Effector memory CD8-positive, alpha-beta T cell (primary cell): ENCODE data around the gene ZBED1.
A peak's percentile ranks its signal among the peaks of the same experiment; 100 is the strongest.
"Not testable (repeated sequence)": the region's sequence is repeated elsewhere in the genome, so short reads cannot be mapped to it uniquely, and the experiment has no call there.

Experiments
- ATAC-seq: fragments of 150-1000 bp; cut with Tn5 transposase; replicated peaks from 2 replicates; pipeline ENCODE4 v1.10.0; 2021; ENCODE audit warnings: mild to moderate bottlenecking, moderate library complexity
- DNase-seq, 3 experiments: peaks; one replicate each; pipeline ENCODE4 v3.0.0; 2021
- H3K27ac Mint-ChIP-seq, 2 donors: one replicate each; pipeline ENCODE4 v1.8.0; 2022; ENCODE audit warnings: mild to moderate bottlenecking in 2 of 2, mixed read lengths in 2 of 2, moderate library complexity in 2 of 2
- H3K27me3 Mint-ChIP-seq, 2 donors: one replicate each; pipeline ENCODE4 v1.8.0; 2022; ENCODE audit warnings: mixed read lengths in 2 of 2
- H3K36me3 Mint-ChIP-seq: one replicate; pipeline ENCODE4 v1.8.0; 2022; ENCODE audit warnings: mild to moderate bottlenecking, moderate library complexity, mixed read lengths; ENCODE audit not compliant: insufficient read depth
- H3K4me1 Mint-ChIP-seq, 2 donors: one replicate each; pipeline ENCODE4 v1.8.0; 2022; ENCODE audit warnings: low read depth in 2 of 2, mixed read lengths in 2 of 2
- H3K4me3 Mint-ChIP-seq, 2 donors: one replicate each; pipeline ENCODE4 v1.8.0; 2022; ENCODE audit warnings: mild to moderate bottlenecking in 2 of 2, mixed read lengths in 2 of 2, moderate library complexity in 2 of 2
- H3K9me3 Mint-ChIP-seq, 2 donors: one replicate each; pipeline ENCODE4 v1.8.0; 2022; ENCODE audit warnings: mixed read lengths in 2 of 2

ZBED1 gene

DNA sequence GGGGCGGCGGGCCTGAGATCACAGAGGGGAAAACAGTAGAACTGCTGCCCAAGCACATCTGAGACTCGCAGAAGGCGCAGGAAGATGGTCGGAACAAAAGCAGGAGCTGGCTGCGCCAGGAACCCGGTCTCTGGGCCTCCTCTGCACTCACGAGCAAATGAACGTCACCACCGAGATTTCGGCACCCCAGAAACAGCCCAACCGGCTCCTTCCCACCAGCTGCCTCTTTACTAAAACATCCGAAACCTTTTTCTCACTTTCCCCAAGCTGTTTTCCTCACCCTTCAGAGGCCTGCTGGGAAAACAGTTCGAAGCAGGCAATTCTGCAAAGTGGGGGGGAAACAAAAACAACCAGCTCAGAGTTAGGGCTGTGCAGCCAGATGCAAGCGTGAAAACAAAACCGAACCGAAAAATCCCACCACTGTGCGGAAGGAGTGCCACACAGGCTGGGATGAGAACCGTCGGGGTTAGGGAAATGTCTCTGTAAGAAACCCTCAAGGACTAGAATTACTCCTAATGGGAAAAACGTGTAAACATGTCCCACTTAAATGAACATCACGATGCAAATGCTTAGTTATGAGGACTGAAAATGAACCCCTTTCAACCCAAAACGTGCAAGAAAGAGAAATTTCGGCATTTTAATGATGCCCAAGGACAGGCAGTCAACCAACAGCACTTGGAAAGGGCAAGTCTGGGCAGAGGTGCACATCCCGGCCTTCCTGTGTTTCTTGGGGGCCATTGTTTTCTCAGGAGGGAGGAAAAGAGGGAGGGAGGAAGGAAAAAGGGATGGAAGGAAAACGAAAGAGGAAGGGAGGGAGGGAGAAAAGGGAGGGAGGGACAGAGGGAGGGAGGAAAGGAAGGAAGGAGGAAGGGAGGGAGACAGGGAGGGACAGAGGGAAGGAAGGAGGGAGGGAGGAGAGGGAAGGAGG is 15.8 kb downstream of the ZBED1 start:
- DNase-seq (no peak), ATAC-seq (no peak)
- no peak overlapping the region for H3K4me3 Mint-ChIP-seq
- H3K9me3 Mint-ChIP-seq: peaks cover 0 to 2% of the 10 kb centered on the region in 2 donors
- H3K4me1 Mint-ChIP-seq: peaks cover 0 to 21% of the 10 kb centered on the region in 2 donors
- no peaks in the 10 kb centered on the region for H3K27me3 Mint-ChIP-seq
- peak overlapping the region; percentile 47 to 75 for H3K27ac Mint-ChIP-seq
- peaks cover 41% of the 10 kb centered on the region for H3K36me3 Mint-ChIP-seq

GRCh38 chrX:2484256-2484655 is 16.5 kb downstream of the ZBED1 start:
- no peaks in the 10 kb centered on the region for H3K27me3 Mint-ChIP-seq
- H3K4me3 Mint-ChIP-seq: no peak overlapping the region
- ATAC-seq (no peak), DNase-seq (no peak)
- H3K27ac Mint-ChIP-seq: peak overlapping the region in 1 of 2 donors; percentile 75
- H3K4me1 Mint-ChIP-seq: peaks cover 0 to 21% of the 10 kb centered on the region in 2 donors
- peaks cover 0 to 5% of the 10 kb centered on the region in 2 donors for H3K9me3 Mint-ChIP-seq
- H3K36me3 Mint-ChIP-seq: peaks cover 34% of the 10 kb centered on the region

DNA sequence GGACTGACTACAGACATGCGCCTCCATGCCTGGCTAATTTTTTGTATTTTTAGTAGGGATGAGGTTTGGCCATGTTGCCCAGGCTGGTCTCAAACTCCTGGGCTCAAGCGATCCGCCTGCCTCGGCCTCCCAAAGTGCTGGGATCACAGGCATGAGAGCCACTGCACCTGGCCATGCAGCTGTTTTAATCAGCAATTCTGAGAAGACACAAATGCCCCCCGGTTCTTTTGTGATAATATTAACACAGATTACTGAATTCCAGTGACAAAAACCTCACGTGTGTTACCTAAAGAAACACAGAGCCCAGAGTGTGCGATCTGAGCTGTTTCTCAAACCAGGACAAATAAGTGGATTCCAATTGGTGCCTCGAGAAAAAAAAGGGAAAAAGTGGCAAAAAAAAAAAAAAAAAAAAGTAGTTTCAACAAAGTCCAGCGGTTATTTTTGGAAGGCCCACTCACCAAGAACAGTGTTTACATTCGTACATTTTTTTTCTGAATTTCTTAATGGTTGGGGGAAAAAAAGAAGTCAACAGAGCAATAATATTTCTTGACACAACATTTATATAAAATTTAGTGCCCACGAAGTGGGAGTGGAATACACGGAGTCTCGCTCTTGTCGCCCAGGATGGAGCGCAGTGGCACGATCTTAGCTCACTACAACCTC is 17.2 kb downstream of the ZBED1 start:
- H3K27me3 Mint-ChIP-seq: no peaks in the 10 kb centered on the region
- DNase-seq (no peak), ATAC-seq (no peak)
- H3K4me3 Mint-ChIP-seq: no peak overlapping the region
- H3K36me3 Mint-ChIP-seq: peaks cover 27% of the 10 kb centered on the region
- peaks cover 0 to 5% of the 10 kb centered on the region in 2 donors for H3K9me3 Mint-ChIP-seq
- H3K27ac Mint-ChIP-seq: peak overlapping the region in 1 of 2 donors; percentile 77
- peaks cover 2 to 24% of the 10 kb centered on the region in 2 donors for H3K4me1 Mint-ChIP-seq

- DNase-seq, H3K9me3 Mint-ChIP-seq, H3K27ac Mint-ChIP-seq, ATAC-seq, H3K36me3 Mint-ChIP-seq, H3K4me3 Mint-ChIP-seq, H3K27me3 Mint-ChIP-seq: not testable (repeated sequence)
- peaks cover 8 to 32% of the 10 kb centered on the region in 2 donors for H3K4me1 Mint-ChIP-seq
Measured at GRCh38 chrX:2481597-2481996, 19.2 kb downstream of the ZBED1 start.

- H3K27ac Mint-ChIP-seq: peak overlapping the region in 1 of 2 donors; percentile 29
- H3K36me3 Mint-ChIP-seq, H3K27me3 Mint-ChIP-seq, ATAC-seq, H3K9me3 Mint-ChIP-seq, DNase-seq, H3K4me3 Mint-ChIP-seq: not testable (repeated sequence)
- peaks cover 20 to 33% of the 10 kb centered on the region in 2 donors for H3K4me1 Mint-ChIP-seq
Measured at GRCh38 chrX:2479982-2480381, 20.8 kb downstream of the ZBED1 start.

GRCh38 chrX:2479420-2479780 is 21.4 kb downstream of the ZBED1 start:
- Mint-ChIP-seq H3K27ac (no peak overlapping the region), H3K4me3 (no peak overlapping the region), H3K27me3 (no peaks in the 10 kb centered on the region), H3K9me3 (peaks cover 0 to 5% of the 10 kb centered on the region in 2 donors), H3K36me3 (peaks cover 3% of the 10 kb centered on the region), H3K4me1 (peaks cover 20 to 36% of the 10 kb centered on the region in 2 donors)
- ATAC-seq (no peak), DNase-seq (no peak)

DNA sequence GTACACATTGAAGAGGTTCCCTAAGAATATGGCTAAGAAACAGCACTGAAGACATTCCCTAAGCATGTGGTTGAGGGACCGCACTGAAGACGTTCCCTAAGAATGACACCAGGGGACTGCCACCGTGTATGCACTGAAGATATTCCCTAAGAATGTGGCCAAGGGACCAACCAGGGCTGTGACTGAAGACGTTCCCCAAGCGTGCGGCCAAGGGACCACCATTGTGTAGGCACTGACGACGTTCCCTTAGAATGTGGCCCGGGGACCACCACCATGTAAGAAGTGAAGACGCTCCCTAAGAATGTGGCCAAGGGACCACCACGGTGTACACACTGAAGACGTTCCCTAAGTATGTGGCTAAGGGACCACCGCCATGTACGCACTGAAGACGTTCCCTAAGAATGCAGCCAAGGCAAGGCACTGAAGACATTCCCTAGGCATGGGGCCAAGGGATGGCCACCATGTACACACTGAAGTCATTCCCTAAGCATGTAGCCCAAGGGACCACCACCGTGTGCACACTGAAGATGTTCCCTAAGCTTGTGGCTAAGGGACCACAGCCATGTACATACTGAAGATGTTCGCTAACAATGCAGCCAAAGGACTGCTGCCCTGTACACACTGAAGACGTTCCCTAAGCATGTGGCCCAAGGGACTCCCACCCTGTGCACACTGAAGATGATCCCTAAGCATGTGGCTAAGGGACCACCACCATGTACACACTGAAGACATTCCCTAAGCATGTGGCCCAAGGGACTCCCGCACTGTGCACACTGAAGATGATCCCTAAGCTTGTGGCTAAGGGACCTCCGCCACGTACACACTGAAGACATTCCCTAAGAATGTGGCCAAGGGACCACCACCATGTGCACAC is 22.0 kb downstream of the ZBED1 start:
- ATAC-seq (no peak), DNase-seq (no peak)
- H3K27ac Mint-ChIP-seq: no peak overlapping the region

DNA sequence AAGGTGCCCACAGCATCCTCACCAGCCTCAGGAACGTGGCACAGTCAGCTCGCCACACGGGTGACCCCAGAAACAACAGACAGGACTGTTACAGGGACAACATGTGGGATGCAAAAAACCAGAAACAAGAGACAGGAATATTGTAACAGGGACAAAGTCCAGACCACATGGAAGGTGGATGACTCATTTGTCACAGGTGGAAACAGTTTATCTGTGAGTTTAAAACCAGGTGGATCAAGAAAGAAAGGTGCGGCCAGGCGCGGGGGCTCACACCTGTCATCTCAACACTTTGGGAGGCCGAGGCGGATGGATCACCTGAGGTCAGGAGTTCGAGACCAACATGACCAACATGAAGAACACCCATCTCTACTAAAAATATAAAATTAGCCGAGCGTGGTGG is 23.5 kb downstream of the ZBED1 start:
- not testable (repeated sequence) for H3K9me3 Mint-ChIP-seq, DNase-seq, ATAC-seq, H3K27ac Mint-ChIP-seq, H3K36me3 Mint-ChIP-seq, H3K27me3 Mint-ChIP-seq, H3K4me3 Mint-ChIP-seq
- peaks cover 23 to 36% of the 10 kb centered on the region in 2 donors for H3K4me1 Mint-ChIP-seq

More for the DNA sequence above, 22.0 kb downstream of the ZBED1 start:
- no peak overlapping the region for H3K4me3 Mint-ChIP-seq
- no peaks in the 10 kb centered on the region for H3K36me3 Mint-ChIP-seq
- H3K4me1 Mint-ChIP-seq: peaks cover 21 to 36% of the 10 kb centered on the region in 2 donors
- H3K9me3 Mint-ChIP-seq: peaks cover 0 to 5% of the 10 kb centered on the region in 2 donors
- no peaks in the 10 kb centered on the region for H3K27me3 Mint-ChIP-seq

GRCh38 chrX:2474963-2475726 is 25.6 kb downstream of the ZBED1 start:
- Mint-ChIP-seq H3K4me3 (no peak overlapping the region), H3K27me3 (no peaks in the 10 kb centered on the region), H3K36me3 (no peaks in the 10 kb centered on the region), H3K27ac (peak overlapping the region; percentile 47 to 77), H3K9me3 (peaks cover 0 to 5% of the 10 kb centered on the region in 2 donors), H3K4me1 (peaks cover 23 to 36% of the 10 kb centered on the region in 2 donors)
- no peak for DNase-seq
- no peak for ATAC-seq

DNA sequence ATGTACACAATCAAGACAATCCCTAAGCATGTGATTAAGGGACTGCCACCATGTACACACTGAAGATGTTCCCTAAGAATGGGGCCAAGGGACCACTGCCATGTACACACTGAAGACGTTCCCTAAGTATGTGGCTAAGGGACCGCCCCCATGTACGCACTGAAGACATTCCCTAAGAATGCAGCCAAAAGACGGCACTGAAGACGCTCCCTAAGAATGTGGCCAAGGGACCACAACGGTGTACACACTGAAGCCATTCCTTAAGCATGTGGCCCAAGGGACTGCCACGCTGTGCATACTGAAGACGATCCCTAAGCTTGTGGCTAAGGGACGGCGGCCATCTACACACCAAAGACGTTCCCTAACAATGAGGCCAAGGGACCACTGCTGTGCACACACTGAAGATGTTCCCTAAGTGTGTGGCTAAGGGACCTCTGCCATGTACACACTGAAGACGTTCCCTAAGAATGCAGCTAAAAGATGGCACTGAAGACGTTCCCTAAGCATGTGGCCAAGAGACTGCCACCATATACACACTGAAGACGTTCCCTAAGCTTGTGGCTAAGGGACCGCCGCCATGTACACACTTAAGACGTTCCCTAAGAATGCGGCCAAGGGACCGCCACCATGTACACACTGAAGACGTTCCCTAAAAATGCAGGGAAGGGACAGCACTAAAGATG is 26.4 kb downstream of the ZBED1 start:
- H3K4me1 Mint-ChIP-seq: peaks cover 23 to 36% of the 10 kb centered on the region in 2 donors
- DNase-seq: no peak
- H3K27me3 Mint-ChIP-seq: no peaks in the 10 kb centered on the region
- H3K9me3 Mint-ChIP-seq: no peaks in the 10 kb centered on the region
- H3K4me3 Mint-ChIP-seq: no peak overlapping the region
- ATAC-seq: no peak
- no peak overlapping the region for H3K27ac Mint-ChIP-seq
- H3K36me3 Mint-ChIP-seq: no peaks in the 10 kb centered on the region

DNA sequence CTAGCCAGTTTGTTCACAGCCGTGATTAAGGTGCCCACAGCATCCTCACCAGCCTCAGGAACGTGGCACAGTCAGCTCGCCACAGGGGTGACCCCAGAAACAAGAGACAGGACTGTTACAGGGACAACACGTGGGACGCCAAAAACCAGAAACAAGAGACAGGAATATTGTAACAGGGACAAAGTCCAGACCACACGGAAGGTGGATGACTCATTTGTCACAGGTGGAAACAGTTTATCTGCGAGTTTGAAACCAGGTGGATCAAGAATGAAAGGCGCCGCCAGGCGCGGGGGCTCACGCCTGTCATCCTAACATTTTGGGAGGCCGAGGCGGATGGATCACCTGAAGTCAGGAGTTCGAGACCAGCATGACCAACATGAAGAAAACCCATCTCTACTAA is 27.7 kb downstream of the ZBED1 start:
- not testable (repeated sequence) for H3K27ac Mint-ChIP-seq, DNase-seq, H3K9me3 Mint-ChIP-seq, H3K27me3 Mint-ChIP-seq, H3K4me3 Mint-ChIP-seq, ATAC-seq, H3K36me3 Mint-ChIP-seq
- peaks cover 25 to 31% of the 10 kb centered on the region in 2 donors for H3K4me1 Mint-ChIP-seq

DNA sequence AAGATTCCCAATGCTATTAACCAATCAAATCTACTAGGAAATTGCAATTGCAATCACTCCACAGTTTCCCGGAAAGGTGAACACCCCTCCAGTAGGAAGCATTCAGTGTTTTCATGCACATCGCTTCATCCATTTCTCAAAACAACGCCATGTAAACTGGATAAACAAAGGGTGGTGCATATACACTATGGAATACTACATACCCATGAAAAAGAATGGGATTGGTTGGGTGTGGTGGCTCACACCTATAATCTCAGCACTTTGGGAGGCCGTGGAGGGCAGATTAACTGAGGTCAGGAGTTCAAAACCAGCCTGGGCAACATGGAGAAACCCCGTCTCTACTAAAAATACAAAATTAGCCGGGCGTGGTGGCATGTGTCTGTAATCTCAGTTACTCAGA is 29.1 kb downstream of the ZBED1 start:
- peaks cover 26 to 28% of the 10 kb centered on the region in 2 donors for H3K4me1 Mint-ChIP-seq
- H3K27ac Mint-ChIP-seq: no peak overlapping the region
- ATAC-seq: no peak
- no peaks in the 10 kb centered on the region for H3K27me3 Mint-ChIP-seq
- H3K36me3 Mint-ChIP-seq: no peaks in the 10 kb centered on the region
- no peaks in the 10 kb centered on the region for H3K9me3 Mint-ChIP-seq
- no peak for DNase-seq
- H3K4me3 Mint-ChIP-seq: no peak overlapping the region
